Measurements from ENCODE around the gene HSD3B2. TPM values are rescaled to one million over a fixed set of nuclear protein-coding genes. Genes with fewer than 3 reads are reported as not detected.

The HSD3B2 gene
- total and polyA plus RNA-seq, 2 of the 8 experiments (the other 6 are each of a cell fraction or from before 2014, with no cell fraction given), result not detected

DNA sequence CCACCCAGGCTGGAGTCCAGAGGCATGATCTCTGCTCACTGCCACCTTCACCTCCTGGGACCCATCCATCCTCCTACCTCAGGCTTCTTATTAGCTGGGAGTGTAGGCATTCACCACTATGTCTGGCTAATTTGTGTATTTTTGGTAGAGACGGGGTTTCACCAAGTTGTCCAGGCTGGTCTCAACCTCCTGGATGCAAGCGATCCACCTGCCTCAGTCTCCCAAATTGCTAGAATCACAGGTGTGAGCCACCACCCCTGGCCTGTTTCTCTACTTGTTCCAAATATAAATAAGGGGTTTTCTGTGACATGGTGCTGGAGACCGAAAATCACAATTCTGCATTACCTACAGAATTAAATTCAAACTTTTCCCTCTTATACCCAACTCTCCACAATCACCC lies 55.4 kb downstream of the HSD3B2 start:
- no peaks in the 10 kb centered on the region for H3K79me1 ChIP-seq (ENCODE audit: low read depth, low read length)

More for the DNA sequence above, 55.4 kb downstream of the HSD3B2 start:
- Histone ChIP-seq H3K27me3 (replicated peaks in 1 of 4; ENCODE audit: control insufficient read depth in 3 of 4, extremely low read depth in 1 of 4, insufficient read depth in 3 of 4, low read length in 3 of 4) (peaks cover 0 to 2% (median 0%) of the 10 kb centered on the region in 4 experiments; a peak in 1 of 7 replicates), H3K4me3 (ENCODE audit: extremely low read depth in 1 of 4, insufficient read depth in 2 of 4, low read depth in 3 of 4, low read length in 4 of 4) (no peak overlapping the region), H4K8ac (ENCODE audit: extremely low read depth, insufficient read depth, low read length) (no peak overlapping the region), H2AFZ (ENCODE audit: low read length) (no peak overlapping the region), H3K14ac (ENCODE audit: insufficient read length) (no peak overlapping the region), H4K91ac (replicated peaks; ENCODE audit: insufficient read length, low read length) (no peak overlapping the region), H3K79me2 (ENCODE audit: control insufficient read depth in 1 of 2, insufficient read depth in 2 of 2, low read length in 2 of 2) (no peaks in the 10 kb centered on the region), H3K9ac (replicated peaks in 1 of 4; ENCODE audit: extremely low read depth in 1 of 4, low read depth in 3 of 4, low read length in 3 of 4) (no peak overlapping the region), H2BK120ac (replicated peaks; ENCODE audit: low read depth, low read length) (no peak overlapping the region), H4K20me1 (replicated peaks in 1 of 2; ENCODE audit: control insufficient read depth in 1 of 2, insufficient read depth in 2 of 2, low read length in 2 of 2) (no peaks in the 10 kb centered on the region), H4K5ac (ENCODE audit: insufficient read length, low read depth, low read length) (no peak overlapping the region), H3K23me2 (ENCODE audit: low read depth, low read length) (no peaks in the 10 kb centered on the region), H2AK5ac (ENCODE audit: low read depth, low read length) (no peak overlapping the region), H3K4me1 (replicated peaks in 1 of 4; ENCODE audit: control insufficient read depth in 3 of 4, insufficient read depth in 4 of 4, low read length in 3 of 4) (no peaks in the 10 kb centered on the region), H3K36me3 (ENCODE audit: control insufficient read depth in 2 of 4, insufficient read depth in 4 of 4, low read length in 3 of 4) (no peaks in the 10 kb centered on the region), H2BK12ac (ENCODE audit: low read depth, low read length) (no peak overlapping the region), H3K4ac (replicated peaks; ENCODE audit: insufficient read length, low read depth, low read length) (no peak overlapping the region), H2BK15ac (ENCODE audit: low read length) (no peak overlapping the region), H3K4me2 (ENCODE audit: insufficient read depth in 1 of 2, low read depth in 2 of 2, low read length in 2 of 2) (no peak overlapping the region), H3K27ac (ENCODE audit: low read depth, low read length) (no peak overlapping the region), H3K18ac (ENCODE audit: extremely low read depth, low read length) (no peak overlapping the region), H3K56ac (replicated peaks; ENCODE audit: insufficient read length, low read depth, low read length) (no peak overlapping the region), H3K9me3 (ENCODE audit: insufficient read depth in 2 of 2, low read depth in 1 of 2, low read length in 1 of 2) (no peaks in the 10 kb centered on the region), H2BK5ac (ENCODE audit: low read depth, low read length) (no peak overlapping the region), H3K23ac (ENCODE audit: insufficient read length) (no peak overlapping the region), H2BK20ac (ENCODE audit: low read length) (no peak overlapping the region)
- whole genome bisulfite sequencing, 2 experiments (ENCODE audit: extremely low coverage in 1 of 2, insufficient coverage in 1 of 2, insufficient read length in 1 of 2, insufficient replicate concordance in 2 of 2, low coverage in 1 of 2, low lambda C conversion rate in 2 of 2, missing lambda C conversion rate in 1 of 2), result 87% methylated on average over 3 of the region's 3 CpGs; no CpG with 5 or more reads in 1 of the 2 experiments
- no peak for FAIRE-seq
- ChIA-PET CTCF (ENCODE audit: partially characterized antibody) (interaction anchor here (0.7 to 1.5 kb wide), 2 partner anchors 12 to 20 kb away, joined by 3 read pairs; no protein-coding TSS in a partner anchor), POLR2A (ENCODE audit: partially characterized antibody) (no interaction called here)
- no peak for TF ChIP-seq BACH1 (IDR thresholded peaks at IDR 0.05; ENCODE audit: low read length)
- no peak for TF ChIP-seq SIX5 (IDR thresholded peaks at IDR 0.05; ENCODE audit: low read depth, low read length)
- no peak for TF ChIP-seq POLR2A (IDR thresholded peaks at IDR 0.05; ENCODE audit: control extremely low read depth in 1 of 2, low read depth in 2 of 2, low read length in 2 of 2)
- TF ChIP-seq SUZ12 (IDR thresholded peaks at IDR 0.05; ENCODE audit: low read length), result no peak
- TF ChIP-seq CTBP2 (IDR thresholded peaks at IDR 0.05; ENCODE audit: borderline replicate concordance, insufficient read depth, insufficient read length, low read length), result no peak
- TF ChIP-seq JUND (IDR thresholded peaks at IDR 0.05; ENCODE audit: low read length), result no peak
- TF ChIP-seq TAF1 (IDR thresholded peaks at IDR 0.05; ENCODE audit: low read depth, low read length), result no peak
- no peak for TF ChIP-seq KDM5A (IDR thresholded peaks at IDR 0.05; ENCODE audit: low read length)
- TF ChIP-seq GABPA (IDR thresholded peaks at IDR 0.05; ENCODE audit: borderline replicate concordance, insufficient read depth, low read length), result no peak
- TF ChIP-seq YY1 (IDR thresholded peaks at IDR 0.05; ENCODE audit: low read depth, low read length), result no peak
- no peak for TF ChIP-seq PHF8 (conservative IDR thresholded peaks at IDR 0.05; ENCODE audit: low read depth, low read length)
- DNase-seq (ENCODE audit: low read depth in 1 of 2, low spot score in 2 of 2), result no peak

All from H1 (cell line).